GM10266 (cell line): Measurements from ENCODE around the gene ALAS1.

Experiments
- DNase-seq: peaks from one replicate; pipeline ENCODE4 v3.0.0; 2012; ENCODE audit errors: extremely low spot score
- TF ChIP-seq, protein P1 (sequence below): IDR thresholded peaks from 2 replicates; pipeline ENCODE4 v1.5.1; 2012; ENCODE audit warnings: mild to moderate bottlenecking, low read depth; ENCODE audit not compliant: control insufficient read depth, insufficient read depth; ENCODE audit errors: missing control alignments

ALAS1 gene

DNA sequence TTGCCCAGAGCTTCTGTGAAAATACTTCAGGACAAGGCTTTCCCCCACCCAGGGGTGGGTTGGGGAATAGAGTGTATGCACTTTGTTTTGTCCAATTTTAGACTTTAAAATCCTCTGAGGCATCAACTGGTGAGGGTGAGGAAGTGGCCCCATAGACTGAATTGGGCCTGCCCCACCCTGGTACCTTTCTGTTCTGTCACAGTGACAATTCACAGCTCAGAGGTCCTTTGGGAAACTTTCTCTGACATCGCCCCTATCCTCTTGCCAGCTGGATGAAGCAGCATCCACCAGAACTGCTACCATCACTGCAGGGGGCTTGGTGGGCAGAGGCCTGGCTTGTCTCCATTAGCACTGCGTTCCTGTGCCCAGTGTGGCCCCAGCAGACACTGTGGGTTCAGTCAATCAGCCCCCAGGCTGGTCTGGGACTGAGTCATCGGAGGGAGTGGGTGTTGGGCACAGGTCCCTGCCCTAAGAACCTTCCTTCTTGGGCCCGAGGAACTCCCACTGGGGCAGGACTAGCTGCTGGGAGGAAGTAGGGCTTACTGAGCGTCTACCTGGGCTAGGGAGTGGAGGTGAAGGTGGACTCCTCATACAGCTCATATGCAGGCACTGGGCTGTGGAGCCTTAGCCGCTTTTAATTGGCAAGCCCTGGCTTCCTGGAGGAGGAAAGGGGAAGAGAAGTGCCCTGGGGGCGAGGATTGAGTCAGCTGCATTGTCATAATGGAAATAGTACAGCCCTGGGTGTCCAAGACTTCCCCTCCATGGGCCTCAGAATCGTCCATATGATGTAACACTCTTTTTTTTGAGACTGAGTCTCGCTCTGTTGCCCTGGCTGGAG is 46.0 kb downstream of the ALAS1 start:
- DNase-seq = peak; percentile 86
- TF ChIP-seq, protein P1, sequence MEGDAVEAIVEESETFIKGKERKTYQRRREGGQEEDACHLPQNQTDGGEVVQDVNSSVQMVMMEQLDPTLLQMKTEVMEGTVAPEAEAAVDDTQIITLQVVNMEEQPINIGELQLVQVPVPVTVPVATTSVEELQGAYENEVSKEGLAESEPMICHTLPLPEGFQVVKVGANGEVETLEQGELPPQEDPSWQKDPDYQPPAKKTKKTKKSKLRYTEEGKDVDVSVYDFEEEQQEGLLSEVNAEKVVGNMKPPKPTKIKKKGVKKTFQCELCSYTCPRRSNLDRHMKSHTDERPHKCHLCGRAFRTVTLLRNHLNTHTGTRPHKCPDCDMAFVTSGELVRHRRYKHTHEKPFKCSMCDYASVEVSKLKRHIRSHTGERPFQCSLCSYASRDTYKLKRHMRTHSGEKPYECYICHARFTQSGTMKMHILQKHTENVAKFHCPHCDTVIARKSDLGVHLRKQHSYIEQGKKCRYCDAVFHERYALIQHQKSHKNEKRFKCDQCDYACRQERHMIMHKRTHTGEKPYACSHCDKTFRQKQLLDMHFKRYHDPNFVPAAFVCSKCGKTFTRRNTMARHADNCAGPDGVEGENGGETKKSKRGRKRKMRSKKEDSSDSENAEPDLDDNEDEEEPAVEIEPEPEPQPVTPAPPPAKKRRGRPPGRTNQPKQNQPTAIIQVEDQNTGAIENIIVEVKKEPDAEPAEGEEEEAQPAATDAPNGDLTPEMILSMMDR = no peak

DNA sequence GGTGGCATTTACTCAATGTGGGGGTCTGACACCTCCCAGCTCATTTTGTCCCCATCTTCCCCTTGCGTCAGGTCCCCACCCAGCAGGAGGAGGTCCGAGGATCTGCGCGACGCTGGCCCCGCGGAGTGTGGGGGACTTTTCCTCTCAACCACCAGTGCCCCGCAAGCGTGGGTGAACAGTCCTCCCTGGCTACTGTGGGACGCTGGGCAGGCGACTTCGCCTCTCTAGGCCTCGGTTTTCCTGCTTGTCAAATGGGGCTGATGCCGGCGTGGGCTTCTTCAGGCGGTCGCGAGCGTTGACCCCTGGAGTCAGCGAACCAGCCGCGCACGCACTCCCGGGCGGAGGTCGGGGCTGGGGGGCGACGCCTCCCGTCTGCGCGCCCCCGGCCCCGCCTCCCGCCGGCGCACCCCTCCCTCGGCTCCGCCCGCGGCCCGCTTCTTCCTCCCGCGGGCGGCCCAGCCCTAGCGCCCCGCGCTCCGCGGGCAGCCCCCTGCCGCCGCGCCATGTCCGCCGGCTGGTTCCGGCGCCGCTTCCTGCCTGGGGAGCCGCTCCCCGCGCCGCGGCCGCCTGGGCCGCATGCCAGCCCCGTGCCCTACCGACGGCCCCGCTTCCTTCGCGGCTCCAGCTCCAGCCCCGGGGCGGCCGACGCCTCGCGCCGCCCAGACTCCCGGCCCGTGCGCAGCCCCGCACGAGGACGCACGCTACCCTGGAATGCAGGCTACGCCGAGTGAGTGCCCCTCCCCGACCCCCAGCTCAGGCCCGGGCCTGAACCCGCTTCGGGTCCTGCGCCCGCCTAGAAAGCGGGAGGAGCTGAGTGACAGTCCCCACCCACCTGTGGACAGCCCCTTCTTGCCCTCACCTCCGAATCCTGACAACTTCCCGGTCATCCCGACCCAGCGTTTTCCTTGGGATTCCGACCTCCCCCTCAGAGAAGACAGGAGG is 47.6 kb downstream of the ALAS1 start, which contains the start of gene PPM1M:
PPM1M (plus strand) TSS at position 438 of the 942 bp plus-strand sequence; CDS start at position 504, 66 bp downstream.
- DNase-seq = peak; percentile 81
- TF ChIP-seq, protein P1 = no peak

DNA sequence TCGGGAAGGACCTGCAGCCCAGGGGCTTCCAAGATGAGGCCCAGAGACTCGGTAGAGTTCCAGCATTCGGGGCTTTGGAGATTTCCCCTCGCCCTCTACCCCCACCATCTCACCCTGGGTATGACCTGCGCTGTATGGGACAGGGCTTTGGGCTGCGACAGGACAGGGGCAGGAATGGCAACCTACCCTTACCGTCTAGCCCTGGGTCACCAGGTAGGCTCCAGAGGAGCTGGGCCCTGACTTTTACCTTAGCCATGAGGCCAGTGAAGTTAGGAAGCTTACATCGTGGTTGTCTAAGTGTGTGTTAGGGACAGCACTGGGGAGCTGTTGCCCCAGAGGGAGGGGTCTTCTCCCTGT is 48.3 kb downstream of the ALAS1 start:
- no peak for DNase-seq
- TF ChIP-seq, protein P1 = no peak

DNA sequence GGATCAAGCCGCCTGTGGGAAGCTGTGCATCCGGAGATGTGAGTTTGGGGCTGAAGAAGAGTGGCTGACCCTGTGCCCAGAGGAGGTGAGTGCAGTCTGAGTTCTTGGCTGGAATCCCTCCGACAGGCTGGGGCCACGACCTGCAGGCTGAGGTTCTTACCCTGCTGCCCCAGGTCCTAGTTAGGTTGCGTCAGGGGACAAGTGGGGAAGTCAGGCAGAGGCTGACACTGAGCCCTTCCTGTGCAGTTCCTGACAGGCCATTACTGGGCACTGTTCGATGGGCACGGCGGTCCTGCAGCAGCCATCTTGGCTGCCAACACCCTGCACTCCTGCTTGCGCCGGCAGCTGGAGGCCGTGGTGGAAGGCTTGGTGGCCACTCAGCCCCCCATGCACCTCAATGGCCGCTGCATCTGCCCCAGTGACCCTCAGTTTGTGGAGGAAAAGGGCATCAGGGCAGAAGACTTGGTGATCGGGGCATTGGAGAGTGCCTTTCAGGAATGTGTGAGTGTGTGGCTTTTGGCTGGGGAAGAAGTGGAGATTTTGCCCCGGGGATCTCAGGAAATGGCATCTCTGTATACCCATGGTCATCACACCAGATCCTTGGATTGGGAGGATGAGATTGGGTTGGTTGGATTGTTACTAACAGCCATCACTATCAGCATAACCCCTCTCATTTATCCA is 48.9 kb downstream of the ALAS1 start:
- no peak for DNase-seq
- TF ChIP-seq, protein P1 = no peak

DNA sequence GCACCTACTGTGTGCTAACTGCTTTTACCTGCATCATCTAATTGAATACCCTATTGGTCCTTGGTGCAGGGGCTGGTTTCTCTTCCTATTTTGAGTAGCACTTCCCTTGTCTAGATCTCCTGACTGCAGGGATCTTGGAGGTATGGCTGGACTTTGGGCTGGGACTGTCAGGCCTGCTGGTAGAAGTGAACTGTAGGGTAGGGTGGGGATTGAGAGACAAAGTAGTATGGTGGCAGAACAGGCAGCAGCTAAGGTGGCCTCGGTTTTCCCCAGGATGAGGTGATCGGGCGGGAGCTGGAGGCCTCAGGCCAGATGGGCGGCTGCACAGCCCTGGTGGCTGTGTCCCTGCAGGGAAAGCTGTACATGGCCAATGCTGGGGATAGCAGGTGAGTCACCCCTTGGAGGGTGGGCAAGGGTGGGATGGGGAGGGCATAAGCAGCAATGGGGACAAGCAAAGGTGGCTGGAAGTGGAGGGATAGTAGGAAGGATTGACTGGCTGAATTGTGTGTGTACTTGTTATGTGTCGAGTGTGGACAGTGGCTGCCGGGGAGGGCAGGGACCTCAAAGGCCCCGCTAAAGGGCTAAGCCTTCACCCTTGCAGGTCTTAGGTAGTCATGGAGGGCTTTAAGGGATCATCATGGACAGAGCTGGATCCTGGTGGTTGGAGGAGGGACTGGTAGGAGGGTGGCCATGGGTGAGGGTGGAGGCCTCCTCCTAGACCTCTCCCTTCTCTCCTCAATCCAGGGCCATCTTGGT is 49.6 kb downstream of the ALAS1 start:
- TF ChIP-seq, protein P1 = no peak
- no peak for DNase-seq

DNA sequence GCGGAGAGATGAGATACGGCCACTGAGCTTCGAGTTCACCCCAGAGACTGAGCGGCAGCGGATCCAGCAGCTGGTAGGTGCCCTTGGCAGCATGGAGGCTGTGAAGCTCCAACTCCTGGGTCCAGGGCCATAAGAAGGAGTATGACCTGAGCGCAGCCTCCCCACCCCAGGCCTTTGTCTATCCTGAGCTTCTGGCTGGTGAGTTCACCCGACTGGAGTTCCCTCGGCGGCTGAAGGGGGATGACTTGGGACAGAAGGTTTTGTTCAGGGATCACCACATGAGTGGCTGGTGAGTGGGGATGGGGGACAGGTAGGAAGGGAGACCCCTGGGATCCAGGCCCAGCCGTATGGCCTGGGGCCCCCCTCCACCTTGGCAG is 50.2 kb downstream of the ALAS1 start:
- DNase-seq = no peak
- TF ChIP-seq, protein P1 = no peak
